ENCODE results near the gene CES4A.

GRCh38 chr16:66944054-66944441 lies 44.3 kb upstream of the CES4A start:
- TF ChIP-seq CTCF (IDR thresholded peaks at IDR 0.05; ENCODE audit: insufficient read depth, low read depth, low read length) (no peak), EZH2 (IDR thresholded peaks at IDR 0.05; ENCODE audit: insufficient read depth, low read length) (no peak)

Measured in astrocyte (in vitro differentiated cells and primary cell).